Parathyroid adenoma (tissue), 2 donors: ENCODE results near the gene BASP1.

Source experiments
- H2AFZ ChIP-seq: fragments of 300-600 bp; sonication (generic); one replicate; pipeline ENCODE4 v1.7.0; 2017; ENCODE audit warnings: antibody characterized with exemption, mild to moderate bottlenecking
- H3K27ac ChIP-seq: fragments of 300-600 bp; sonication (generic); one replicate; pipeline ENCODE4 v1.7.0; 2017
- H3K27me3 ChIP-seq: fragments of 300-600 bp; sonication (generic); one replicate; pipeline ENCODE4 v1.7.0; 2017; ENCODE audit warnings: low read length; ENCODE audit not compliant: control insufficient read depth, insufficient read depth
- H3K36me3 ChIP-seq: fragments of 300-600 bp; sonication (generic); one replicate; pipeline ENCODE4 v1.7.0; 2017; ENCODE audit warnings: low read length; ENCODE audit not compliant: control insufficient read depth, insufficient read depth
- H3K4me1 ChIP-seq: fragments of 300-600 bp; sonication (generic); one replicate; pipeline ENCODE4 v1.7.0; 2017; ENCODE audit warnings: control low read depth
- H3K4me2 ChIP-seq: fragments of 300-600 bp; sonication (generic); one replicate; pipeline ENCODE4 v1.7.0; 2017; ENCODE audit warnings: low read length
- H3K4me3 ChIP-seq: fragments of 300-600 bp; sonication (generic); one replicate; pipeline ENCODE4 v1.7.0; 2017; ENCODE audit warnings: low read depth, low read length
- H3K79me2 ChIP-seq: fragments of 300-600 bp; sonication (generic); one replicate; pipeline ENCODE4 v1.7.0; 2017; ENCODE audit warnings: control low read depth
- H3K9ac ChIP-seq: fragments of 300-600 bp; sonication (generic); one replicate; pipeline ENCODE4 v1.7.0; 2017; ENCODE audit warnings: mild to moderate bottlenecking
- H3K9me3 ChIP-seq: fragments of 300-600 bp; sonication (generic); one replicate; pipeline ENCODE4 v1.7.0; 2017; ENCODE audit warnings: low read length; ENCODE audit not compliant: control insufficient read depth
- TF ChIP-seq, protein P1 (sequence below): fragments of 300-600 bp; sonication (generic); IDR thresholded peaks from one replicate; pipeline ENCODE4 v1.7.0; 2017; ENCODE audit warnings: antibody characterized with exemption, mild to moderate bottlenecking
- donor health status: primary hyperparathyroidism.

BASP1 gene

DNA sequence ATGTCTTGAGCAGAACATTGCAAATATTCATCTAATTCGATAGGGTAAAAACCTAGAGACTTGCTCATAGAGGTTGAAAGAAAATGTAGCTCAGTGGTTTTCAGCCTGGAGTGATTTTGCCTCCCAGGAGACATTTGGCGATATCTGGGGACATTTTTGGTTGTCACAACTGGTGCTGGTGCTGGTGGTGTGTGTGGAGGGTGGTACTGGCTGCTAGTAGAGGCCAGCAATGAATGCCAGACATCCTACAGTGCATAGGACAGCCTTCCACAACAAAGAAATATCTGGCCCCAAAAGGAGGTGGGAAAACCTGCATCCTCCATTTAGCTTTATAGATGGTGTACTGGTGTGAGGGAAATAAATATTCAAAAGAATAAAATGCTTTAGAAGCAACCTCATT lies 2.1 kb upstream of the BASP1 start:
- Histone ChIP-seq H3K9ac (no peak overlapping the region), H3K27ac (no peak overlapping the region)

DNA sequence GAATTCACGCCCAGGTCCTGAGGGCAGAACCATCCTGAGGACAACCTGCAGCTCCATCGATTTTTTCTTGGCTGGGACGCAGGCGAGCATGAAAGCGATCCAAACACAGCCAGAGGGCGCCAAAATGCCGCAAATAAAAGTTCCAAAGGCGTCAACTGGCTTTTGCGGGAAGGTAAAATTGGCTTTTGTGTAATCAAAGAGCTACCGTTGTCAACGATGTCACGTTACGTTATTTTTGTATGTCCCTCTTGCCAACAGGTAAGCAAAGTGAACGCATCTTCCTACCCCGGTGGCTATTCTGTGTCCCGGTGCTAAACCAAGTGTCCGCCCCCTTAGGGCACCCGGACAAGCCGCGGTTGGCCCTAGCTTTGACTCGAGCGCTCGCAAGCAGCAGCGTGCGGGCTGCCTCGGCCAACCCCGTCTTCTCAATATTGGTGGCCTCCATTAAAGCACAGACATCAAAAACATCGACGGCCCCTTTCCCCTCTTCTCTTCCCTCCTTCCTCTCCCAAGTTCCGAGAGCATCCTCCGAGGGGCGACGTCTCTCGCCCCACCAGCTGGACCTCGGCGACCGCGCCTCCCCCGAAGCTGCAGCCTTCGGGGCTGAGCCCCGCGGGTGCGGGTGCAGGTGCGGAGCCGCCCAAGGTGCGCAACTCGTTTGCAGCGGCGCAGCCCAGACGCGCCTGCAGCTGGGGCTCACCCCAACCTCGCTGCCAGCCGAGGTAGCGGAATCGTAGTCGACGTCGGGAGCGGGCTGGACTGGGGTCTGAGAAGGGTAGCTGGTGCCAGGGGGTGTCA lies 1.1 kb upstream of the BASP1 start:
- TF ChIP-seq, protein P1, sequence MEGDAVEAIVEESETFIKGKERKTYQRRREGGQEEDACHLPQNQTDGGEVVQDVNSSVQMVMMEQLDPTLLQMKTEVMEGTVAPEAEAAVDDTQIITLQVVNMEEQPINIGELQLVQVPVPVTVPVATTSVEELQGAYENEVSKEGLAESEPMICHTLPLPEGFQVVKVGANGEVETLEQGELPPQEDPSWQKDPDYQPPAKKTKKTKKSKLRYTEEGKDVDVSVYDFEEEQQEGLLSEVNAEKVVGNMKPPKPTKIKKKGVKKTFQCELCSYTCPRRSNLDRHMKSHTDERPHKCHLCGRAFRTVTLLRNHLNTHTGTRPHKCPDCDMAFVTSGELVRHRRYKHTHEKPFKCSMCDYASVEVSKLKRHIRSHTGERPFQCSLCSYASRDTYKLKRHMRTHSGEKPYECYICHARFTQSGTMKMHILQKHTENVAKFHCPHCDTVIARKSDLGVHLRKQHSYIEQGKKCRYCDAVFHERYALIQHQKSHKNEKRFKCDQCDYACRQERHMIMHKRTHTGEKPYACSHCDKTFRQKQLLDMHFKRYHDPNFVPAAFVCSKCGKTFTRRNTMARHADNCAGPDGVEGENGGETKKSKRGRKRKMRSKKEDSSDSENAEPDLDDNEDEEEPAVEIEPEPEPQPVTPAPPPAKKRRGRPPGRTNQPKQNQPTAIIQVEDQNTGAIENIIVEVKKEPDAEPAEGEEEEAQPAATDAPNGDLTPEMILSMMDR: peak; percentile 79
- Histone ChIP-seq H3K9ac (no peak overlapping the region), H3K27ac (peak overlapping the region; percentile 29)

More for the DNA sequence above, 2.1 kb upstream of the BASP1 start:
- Histone ChIP-seq H3K4me2 (no peak overlapping the region), H3K4me3 (no peak overlapping the region), H3K27me3 (no peaks in the 10 kb centered on the region), H3K9me3 (no peaks in the 10 kb centered on the region), H3K4me1 (no peaks in the 10 kb centered on the region), H3K36me3 (no peaks in the 10 kb centered on the region), H3K79me2 (no peaks in the 10 kb centered on the region), H2AFZ (no peak overlapping the region)
- TF ChIP-seq, protein P1: no peak

DNA sequence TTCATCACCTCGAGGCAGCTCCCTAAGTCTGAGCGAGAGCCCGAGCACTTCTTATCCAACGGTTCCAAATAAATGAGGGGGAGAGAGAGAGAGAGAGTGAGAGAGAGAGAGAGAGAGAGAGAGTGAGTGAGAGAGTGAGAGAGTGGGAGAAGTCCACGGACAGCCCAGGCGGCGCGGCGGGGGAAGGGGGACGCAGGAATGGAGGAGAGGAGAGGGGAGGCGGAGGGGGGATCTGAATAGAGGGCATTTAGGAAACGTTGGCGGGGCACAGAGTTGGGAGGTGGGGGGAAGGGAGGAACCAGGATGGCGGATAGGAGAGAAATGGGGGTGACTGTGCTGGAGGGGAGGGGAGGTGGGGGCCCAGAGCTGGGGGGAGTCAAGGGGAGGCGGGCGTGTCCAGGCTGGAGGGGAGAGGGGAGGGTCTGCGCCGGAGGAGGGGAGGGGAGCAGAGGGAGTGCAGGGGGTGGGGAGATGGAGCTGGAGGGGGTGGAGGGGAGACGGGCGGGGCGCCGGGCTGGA lies 398 bp upstream of the BASP1 start:
- TF ChIP-seq, protein P1: no peak
- H3K4me3 ChIP-seq: peak overlapping the region; percentile 19

More for the DNA sequence above, 1.1 kb upstream of the BASP1 start:
- H3K4me1 ChIP-seq: no peaks in the 10 kb centered on the region
- H3K79me2 ChIP-seq: no peaks in the 10 kb centered on the region
- peak overlapping the region; percentile 55 for H3K4me2 ChIP-seq
- H3K9me3 ChIP-seq: no peaks in the 10 kb centered on the region
- H2AFZ ChIP-seq: peak overlapping the region; percentile 74
- no peaks in the 10 kb centered on the region for H3K27me3 ChIP-seq
- no peaks in the 10 kb centered on the region for H3K36me3 ChIP-seq
- H3K4me3 ChIP-seq: peak overlapping the region; percentile 19

DNA sequence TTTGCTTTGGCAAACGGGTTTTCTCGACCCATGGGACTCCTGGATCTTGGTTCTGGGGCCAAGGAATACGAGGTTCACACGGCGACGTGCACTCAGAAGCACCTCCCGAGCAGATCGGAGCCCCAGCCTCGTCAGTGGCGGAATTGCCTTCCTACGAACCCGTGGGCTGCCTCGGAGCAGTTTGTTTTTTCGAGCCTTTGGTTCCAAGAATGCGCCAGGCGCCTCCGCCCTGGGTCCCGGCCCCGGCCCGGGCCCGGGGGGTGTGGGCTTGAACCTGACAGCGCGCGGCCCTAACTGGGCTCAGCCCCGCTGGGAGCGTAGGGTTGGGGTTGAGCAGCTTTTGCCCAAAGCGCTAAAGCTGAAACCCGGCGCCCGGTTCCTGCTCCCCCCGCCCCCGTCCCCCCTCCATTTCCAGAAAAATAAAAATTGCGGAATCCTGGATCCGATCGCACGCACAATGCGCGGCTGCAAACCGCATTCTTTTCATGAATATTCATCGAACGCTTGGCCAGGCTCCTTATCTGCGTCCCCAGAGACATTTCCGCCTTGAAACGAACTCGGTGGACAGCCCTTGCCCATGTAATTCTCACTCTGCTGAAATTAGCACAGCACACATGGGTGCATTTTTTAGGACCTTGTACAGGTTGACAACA lies 1.0 kb downstream of the BASP1 start:
- Histone ChIP-seq H3K27me3 (no peaks in the 10 kb centered on the region), H3K36me3 (no peaks in the 10 kb centered on the region), H3K79me2 (peaks cover 5% of the 10 kb centered on the region), H3K27ac (no peak overlapping the region), H3K4me1 (no peaks in the 10 kb centered on the region), H2AFZ (peak overlapping the region; percentile 82), H3K4me3 (peak overlapping the region; percentile 64), H3K9me3 (no peaks in the 10 kb centered on the region), H3K9ac (no peak overlapping the region), H3K4me2 (peak overlapping the region; percentile 72)
- TF ChIP-seq, protein P1: no peak

More for the DNA sequence above, 398 bp upstream of the BASP1 start:
- Histone ChIP-seq H3K27ac (peak overlapping the region; percentile 29), H3K9me3 (no peaks in the 10 kb centered on the region), H2AFZ (peak overlapping the region; percentile 74), H3K4me2 (peak overlapping the region; percentile 55), H3K79me2 (peaks cover 3% of the 10 kb centered on the region), H3K36me3 (no peaks in the 10 kb centered on the region), H3K9ac (no peak overlapping the region), H3K4me1 (no peaks in the 10 kb centered on the region), H3K27me3 (no peaks in the 10 kb centered on the region)
